Activated naive CD4-positive, alpha-beta T cell treated with anti-CD3 and anti-CD28 coated beads, Interleukin-2, amount 10 ng/mL, durations not matched to agents 7 days and 5 days (primary cell): ENCODE data around the gene ZNF549.
A peak's percentile ranks its signal among the peaks of the same experiment; 100 is the strongest.

Experiments
- CTCF ChIA-PET: fragments of 350-600 bp; sonication (Branson Sonifier 250); formaldehyde crosslinking; loops from one replicate; lab custom pipeline; 2021; ENCODE audit warnings: antibody characterized with exemption; lab: Charles Lee
- DNase-seq: peaks from one replicate; pipeline ENCODE4 v3.0.0-alpha.2; 2020
- H3K27ac Mint-ChIP-seq: one replicate; pipeline ENCODE4 v1.8.0; 2021; ENCODE audit warnings: mild to moderate bottlenecking, moderate library complexity, mixed read lengths
- H3K27me3 Mint-ChIP-seq: one replicate; pipeline ENCODE4 v1.8.0; 2021; ENCODE audit warnings: mild to moderate bottlenecking, mixed read lengths
- H3K36me3 Mint-ChIP-seq: one replicate; pipeline ENCODE4 v1.8.0; 2021; ENCODE audit warnings: mixed read lengths
- H3K4me1 Mint-ChIP-seq: one replicate; pipeline ENCODE4 v1.8.0; 2021; ENCODE audit warnings: mixed read lengths
- H3K4me3 Mint-ChIP-seq: one replicate; pipeline ENCODE4 v1.8.0; 2021; ENCODE audit warnings: mild to moderate bottlenecking, moderate library complexity, mixed read lengths
- H3K9me3 Mint-ChIP-seq: one replicate; pipeline ENCODE4 v1.8.0; 2021; ENCODE audit warnings: mixed read lengths

The ZNF549 gene

DNA sequence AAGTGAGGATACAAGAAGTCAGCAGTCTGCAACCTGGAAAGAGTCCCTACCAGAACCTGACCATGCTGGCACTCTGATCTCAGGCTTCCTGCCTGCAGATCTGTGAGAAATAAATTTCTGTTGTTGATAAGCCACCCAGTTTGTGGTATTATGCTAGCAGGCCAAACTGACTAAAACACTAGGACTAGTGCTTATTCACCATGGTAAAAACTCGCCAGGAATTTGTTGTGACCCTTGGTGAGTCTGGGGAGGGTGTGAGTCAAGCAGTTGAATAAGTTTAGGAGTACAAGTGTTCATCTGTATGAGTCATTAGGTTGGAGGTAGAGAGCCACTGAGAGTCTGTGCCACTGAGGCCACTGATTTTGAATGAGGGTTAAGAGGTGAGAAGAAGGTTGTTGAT is 60.4 kb downstream of the ZNF549 start:
- DNase-seq: no peak
- Mint-ChIP-seq H3K9me3 (peaks cover 77% of the 10 kb centered on the region), H3K4me1 (peaks cover 20% of the 10 kb centered on the region), H3K36me3 (peaks cover 77% of the 10 kb centered on the region), H3K27me3 (peaks cover 3% of the 10 kb centered on the region), H3K27ac (no peak overlapping the region), H3K4me3 (no peak overlapping the region)
- CTCF ChIA-PET: no interaction called here

DNA sequence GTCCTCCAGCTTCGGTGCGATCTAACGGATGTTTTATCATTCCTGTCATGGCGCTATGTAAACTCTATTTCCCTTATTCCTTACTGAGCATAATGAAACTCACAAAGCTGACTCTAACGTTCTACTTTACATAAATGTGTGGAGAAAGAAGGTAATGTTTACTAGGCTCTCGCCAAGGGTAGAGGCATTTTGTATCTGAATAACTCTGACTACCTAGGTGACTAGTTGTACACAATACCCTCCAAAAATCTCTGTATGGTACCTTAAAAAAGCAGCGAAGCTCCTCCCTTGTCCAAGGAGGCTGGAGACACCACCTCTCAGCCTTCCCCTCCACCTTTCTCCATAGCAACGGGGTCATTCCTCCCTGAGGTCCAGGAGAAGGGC is 72.2 kb downstream of the ZNF549 start:
- peaks cover 37% of the 10 kb centered on the region for H3K36me3 Mint-ChIP-seq
- CTCF ChIA-PET: no interaction called here
- DNase-seq: no peak
- H3K4me1 Mint-ChIP-seq: peaks cover 21% of the 10 kb centered on the region
- no peaks in the 10 kb centered on the region for H3K27me3 Mint-ChIP-seq
- H3K9me3 Mint-ChIP-seq: peaks cover 58% of the 10 kb centered on the region
- peak overlapping the region; percentile 82 for H3K27ac Mint-ChIP-seq
- H3K4me3 Mint-ChIP-seq: peak overlapping the region; percentile 83

DNA sequence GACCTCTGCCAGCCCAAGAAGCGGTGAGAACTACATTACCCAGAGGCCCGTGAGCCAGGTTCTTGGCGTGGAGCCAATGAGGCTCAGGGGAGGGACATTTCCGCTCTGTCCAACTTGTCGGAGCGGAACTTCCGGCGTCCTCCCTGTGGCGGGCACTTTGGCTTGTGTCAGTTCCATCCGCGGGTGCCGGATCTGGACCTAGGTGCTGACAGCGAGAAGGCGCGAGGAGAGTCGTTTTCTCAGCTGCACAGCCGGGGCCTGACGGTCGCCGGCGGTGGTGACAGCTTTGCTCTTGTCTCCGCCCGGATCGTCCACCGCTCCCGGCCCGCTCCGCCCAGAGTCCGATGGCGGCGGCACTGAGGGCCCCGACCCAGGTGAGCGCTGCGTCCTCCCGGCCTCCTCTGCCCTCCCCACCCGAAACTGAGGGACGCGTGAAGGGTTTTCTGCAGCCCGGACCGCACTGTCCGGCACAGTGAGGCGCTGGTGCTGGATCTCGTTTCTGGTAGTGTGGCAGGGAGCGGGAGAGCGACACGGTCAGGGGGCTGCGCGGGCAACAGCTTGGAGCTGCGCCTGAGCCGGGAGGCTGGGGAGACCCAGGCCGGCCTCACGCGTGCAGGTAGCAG is 72.7 kb downstream of the ZNF549 start, which contains the start of gene ZNF530:
ZNF530 (plus strand) TSS at position 125 of the 623 bp plus-strand sequence. CDS start 4,461 bp downstream, outside the sequence.
- no peaks in the 10 kb centered on the region for H3K27me3 Mint-ChIP-seq
- peaks cover 61% of the 10 kb centered on the region for H3K9me3 Mint-ChIP-seq
- DNase-seq: peak; percentile 93
- CTCF ChIA-PET: no interaction called here
- peak within 1 kb of the TSS; percentile 82 for H3K27ac Mint-ChIP-seq
- H3K4me1 Mint-ChIP-seq: peaks cover 21% of the 10 kb centered on the region
- H3K36me3 Mint-ChIP-seq: peaks cover 42% of the 10 kb centered on the region
- peak within 1 kb of the TSS; percentile 83 for H3K4me3 Mint-ChIP-seq

DNA sequence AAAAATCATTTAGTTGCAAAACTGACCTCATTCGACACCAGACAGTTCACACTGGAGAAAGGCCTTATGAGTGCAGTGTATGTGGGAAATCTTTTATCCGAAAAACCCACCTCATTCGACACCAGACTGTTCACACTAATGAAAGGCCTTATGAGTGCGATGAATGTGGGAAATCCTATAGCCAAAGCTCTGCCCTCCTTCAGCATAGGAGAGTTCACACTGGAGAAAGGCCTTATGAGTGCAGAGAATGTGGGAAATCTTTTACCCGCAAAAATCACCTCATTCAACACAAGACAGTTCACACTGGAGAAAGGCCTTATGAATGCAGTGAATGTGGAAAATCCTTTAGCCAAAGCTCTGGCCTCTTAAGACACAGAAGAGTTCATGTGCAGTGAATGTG is 79.8 kb downstream of the ZNF549 start:
- Mint-ChIP-seq H3K9me3 (peaks cover 65% of the 10 kb centered on the region), H3K27me3 (no peaks in the 10 kb centered on the region), H3K4me1 (no peaks in the 10 kb centered on the region), H3K36me3 (peaks cover 62% of the 10 kb centered on the region), H3K27ac (no peak overlapping the region), H3K4me3 (no peak overlapping the region)
- CTCF ChIA-PET: no interaction called here
- DNase-seq: no peak
